Heart left ventricle (tissue), 13 donors: ENCODE results near the gene SNRNP40.

ENCODE experiments used
- POLR2A ChIP-seq, 2 donors: fragments of 450-650 bp; IDR thresholded peaks; one replicate each; pipeline ENCODE4 v1.6.1; 2017; ENCODE audit warnings: antibody characterized with exemption in 2 of 2, mild to moderate bottlenecking in 2 of 2, moderate library complexity in 2 of 2
- TF ChIP-seq, protein P1 (sequence below), 12 donors: fragments of 200-600 bp; sonication (generic) in 4 of 12; IDR thresholded peaks; one replicate each; pipeline versions ENCODE4 v1.5.0 to v1.8.0; 2018 to 2022; ENCODE audit warnings: antibody characterized with exemption in 12 of 12, mild to moderate bottlenecking in 5 of 12
- donor health status: ischemic (EF 13 %, LVEDD 7.1; RV severe dilation, severe dysfunction).
- donor health status: DM: no; HTN: yes; CAD: no.
- donor health status: DM: no; HTN: no; CAD: no.
- donor health status: ischemic (EF 25% LVEDD 6.9; RV normal size, moderate dysfunction).
- donor health status: ischemic (EF 25% LVEDD 5.7; RV mildly dilated, moderate dysfunction).
- donor health status: ischemic (EF 35%, LVEDD 5.7; RV mildly dilated, moderate dysfunction).
- donor health status: nonischemic (EF 11% LVEDD 7.7; RV severe dilation, severe dysfunction).
- donor health status: DM: yes; HTN: yes; CAD: no.
- donor health status: PGD.
- donor health status: ischemic (EF 29% LVEDD 5.4; RV normal size, mild dysfunction).
- donor health status: nonischemic (EF 23%, LVEDD 6.1; RV moderate dilation, normal function).

DNA sequence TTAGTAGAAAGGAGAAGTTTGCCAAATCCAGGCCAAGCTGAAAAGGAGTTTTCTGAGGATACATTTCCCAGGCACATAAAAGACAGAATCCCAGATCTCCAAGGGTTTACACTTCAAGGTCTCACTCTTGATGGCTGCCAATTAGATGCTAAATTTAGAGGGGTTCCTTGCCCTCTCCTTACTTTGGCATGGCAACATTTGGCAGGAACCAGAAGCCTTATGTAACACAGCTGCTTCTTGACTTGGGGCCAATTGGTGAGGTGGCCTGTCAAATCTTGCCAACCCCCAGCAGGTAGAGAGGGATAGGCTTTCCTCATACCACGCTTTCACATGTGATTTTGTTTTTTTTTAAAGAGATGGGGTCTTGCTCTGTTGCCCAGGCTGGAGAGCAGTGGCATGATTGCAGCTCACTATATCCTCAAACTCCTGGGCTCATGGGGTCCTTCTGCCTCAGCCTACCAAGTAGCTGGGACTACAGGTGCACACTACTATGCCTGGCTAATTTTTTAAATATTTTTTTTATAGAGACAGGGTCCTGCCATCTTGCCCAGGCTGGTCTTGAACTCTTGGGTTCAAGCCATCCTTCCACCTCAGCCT is 31.7 kb downstream of the SNRNP40 start:
- TF ChIP-seq POLR2A (IDR thresholded peaks at IDR 0.05) = no peak
- TF ChIP-seq, protein P1, sequence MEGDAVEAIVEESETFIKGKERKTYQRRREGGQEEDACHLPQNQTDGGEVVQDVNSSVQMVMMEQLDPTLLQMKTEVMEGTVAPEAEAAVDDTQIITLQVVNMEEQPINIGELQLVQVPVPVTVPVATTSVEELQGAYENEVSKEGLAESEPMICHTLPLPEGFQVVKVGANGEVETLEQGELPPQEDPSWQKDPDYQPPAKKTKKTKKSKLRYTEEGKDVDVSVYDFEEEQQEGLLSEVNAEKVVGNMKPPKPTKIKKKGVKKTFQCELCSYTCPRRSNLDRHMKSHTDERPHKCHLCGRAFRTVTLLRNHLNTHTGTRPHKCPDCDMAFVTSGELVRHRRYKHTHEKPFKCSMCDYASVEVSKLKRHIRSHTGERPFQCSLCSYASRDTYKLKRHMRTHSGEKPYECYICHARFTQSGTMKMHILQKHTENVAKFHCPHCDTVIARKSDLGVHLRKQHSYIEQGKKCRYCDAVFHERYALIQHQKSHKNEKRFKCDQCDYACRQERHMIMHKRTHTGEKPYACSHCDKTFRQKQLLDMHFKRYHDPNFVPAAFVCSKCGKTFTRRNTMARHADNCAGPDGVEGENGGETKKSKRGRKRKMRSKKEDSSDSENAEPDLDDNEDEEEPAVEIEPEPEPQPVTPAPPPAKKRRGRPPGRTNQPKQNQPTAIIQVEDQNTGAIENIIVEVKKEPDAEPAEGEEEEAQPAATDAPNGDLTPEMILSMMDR (IDR thresholded peaks at IDR 0.05) = no peak
